DMS53 (cell line): ENCODE data around the gene RAB5IF.
"Not testable (repeated sequence)": the region's sequence is repeated elsewhere in the genome, so short reads cannot be mapped to it uniquely, and the experiment has no call there.

Source experiments
- DNase-seq: peaks from one replicate; lab custom pipeline; 2025; lab: John Stamatoyannopoulos, UW

The RAB5IF gene

DNA sequence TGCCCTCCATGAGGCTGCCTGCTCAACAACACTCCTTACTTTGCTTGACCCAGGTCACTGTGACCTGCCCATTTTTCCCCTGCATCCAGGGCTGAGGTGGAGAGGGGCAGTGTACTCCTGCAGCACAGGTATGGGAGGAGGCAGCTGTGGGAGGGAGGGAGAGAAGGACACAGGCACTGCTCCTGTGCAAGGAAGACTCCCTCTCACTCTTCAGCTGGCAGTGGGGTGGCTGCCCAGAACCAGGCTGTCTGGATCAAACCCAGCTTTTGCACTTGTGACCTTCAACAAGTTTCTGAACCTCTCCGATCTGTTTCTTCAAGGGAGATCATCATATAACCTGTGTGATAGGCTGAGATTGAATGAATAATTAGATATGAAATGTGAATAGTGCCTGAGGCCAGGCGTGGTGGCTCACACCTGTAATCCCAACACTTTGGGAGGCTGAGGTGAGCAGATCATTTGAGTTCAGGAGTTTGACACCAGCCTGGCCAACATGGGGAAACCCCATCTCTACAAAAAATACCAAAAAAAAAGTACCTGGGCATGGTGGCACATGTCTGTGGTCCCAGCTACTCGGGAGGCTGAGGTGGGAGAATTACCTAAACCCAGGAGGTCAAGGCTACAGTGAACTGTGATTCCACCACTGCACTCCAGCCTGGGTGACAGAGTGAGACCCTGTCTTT, 18.1 kb upstream of the RAB5IF start:
- no peak for DNase-seq

DNA sequence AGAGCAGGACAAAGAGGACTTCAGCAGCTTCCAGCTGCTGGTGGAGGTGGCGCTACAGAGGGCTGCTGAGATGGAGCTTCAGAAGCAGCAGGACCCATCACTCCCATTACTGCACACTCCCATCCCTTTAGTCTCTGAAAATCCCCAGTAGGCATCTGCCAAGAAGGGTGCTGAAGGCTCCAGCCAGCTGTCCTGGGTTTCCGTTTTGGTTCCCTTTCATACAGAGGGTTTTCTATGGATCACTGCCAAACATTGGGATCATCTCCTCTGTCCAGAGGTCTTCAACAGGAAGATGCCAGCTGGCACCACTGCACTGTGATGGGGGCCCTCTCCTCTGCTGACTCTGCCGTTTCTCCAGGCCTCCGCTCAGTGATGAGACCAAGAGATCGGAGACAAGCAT, 14.3 kb upstream of the RAB5IF start:
- DNase-seq = no peak

DNA sequence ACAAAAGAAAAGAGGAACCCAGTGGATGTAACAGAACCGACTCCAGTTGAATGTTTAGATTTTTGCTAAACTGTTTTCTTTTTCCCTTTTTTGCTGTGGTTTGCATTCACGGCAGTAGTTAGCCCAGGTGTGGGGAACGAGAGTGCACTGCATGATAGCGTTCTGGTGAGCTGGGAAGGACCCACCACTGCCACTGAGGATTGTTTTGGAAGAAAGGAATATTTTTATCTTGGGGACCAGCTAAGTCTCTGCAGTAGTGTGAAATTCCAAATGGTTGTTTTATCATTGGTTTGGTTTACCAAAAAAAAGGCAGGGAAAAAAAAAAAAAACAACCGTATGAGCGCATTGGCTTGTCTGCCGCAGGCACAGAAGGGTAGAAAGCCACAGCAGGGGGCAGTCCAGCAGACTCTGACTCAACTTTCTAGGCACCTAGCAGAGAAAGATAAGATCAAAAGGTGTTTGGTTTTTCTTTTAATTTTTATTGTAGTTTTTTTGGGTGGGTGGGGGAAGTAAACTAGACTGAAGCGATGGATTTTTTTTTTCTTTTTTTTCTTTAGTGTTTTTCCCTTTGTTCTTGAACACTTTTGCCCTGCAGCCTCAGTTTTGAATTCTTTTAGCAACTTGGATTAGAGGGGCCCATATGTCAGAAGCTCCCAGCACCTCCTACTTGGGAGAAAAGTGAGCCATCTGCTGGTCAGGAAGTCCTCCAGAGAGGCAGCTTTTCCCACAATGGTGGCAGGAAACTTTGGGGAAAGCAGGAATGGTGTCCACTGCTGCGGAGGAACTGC, 13.5 kb upstream of the RAB5IF start:
- peak; percentile 41 for DNase-seq

DNA sequence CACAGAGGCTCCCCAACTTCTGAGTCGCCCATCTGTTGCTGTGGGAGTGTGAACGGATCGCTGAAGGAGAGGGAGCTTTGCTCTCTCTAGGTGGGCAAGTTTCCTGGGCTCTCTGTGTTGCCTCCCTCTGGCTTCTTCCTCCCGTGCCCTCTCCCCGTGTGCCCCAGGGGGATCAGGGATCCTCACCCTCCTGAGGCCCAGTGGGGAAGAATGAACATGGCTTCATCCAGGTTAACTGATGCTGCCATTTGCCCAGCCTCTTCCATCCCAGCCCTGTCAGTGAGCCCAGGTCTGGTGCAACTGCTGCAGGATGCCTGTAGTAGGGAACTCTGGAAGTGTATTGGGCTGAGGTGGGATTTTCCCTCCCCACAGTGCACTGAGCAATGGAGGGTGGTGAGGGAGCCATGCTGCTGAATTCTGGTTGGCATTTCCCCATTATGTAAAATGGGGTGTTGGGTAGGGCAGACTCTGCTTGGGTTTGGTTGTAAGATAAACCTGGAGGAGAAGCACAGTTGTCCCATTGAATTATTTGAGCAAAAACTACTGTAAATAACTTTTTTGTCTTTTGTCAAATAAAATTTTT, 12.1 kb upstream of the RAB5IF start:
- no peak for DNase-seq

DNA sequence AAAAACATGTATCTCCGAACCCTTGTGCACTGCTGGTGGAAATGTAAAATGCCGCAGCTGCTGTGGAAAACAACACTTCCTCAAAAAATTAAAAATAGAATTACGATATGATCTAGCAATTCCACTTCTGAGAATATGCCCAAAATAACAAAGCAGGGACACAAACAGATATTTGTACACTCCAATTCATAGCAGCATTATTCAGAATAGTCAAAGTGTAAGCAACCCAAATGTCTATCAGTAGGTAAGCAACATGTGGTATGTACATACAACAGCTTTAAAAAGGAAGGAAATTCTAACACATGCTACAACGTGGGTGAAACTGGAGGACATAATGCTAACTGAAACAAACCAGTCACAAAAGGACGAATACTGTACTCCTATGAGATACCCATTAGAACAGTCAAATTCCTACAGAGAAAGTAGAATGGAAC, 5.7 kb upstream of the RAB5IF start:
- DNase-seq = no peak

DNA sequence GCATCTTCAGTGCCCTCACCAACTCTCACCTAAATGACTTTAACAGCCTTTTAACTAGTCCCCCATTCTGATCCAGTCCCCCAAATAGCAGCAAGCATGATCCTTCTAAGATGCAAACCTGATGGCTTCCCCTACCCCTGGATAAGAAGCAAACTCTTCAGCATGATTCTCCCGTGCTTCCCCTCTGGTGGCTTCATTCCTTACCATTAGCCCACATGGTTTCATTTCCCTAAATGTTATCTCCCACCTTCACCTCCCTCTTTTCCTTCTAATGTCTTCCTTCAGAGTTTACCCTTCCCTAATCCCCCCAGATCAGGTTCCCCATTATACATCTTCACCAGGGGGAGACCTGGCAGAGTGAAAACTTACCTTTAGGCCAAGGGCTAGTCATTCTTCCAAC, 4.0 kb upstream of the RAB5IF start:
- no peak for DNase-seq

DNA sequence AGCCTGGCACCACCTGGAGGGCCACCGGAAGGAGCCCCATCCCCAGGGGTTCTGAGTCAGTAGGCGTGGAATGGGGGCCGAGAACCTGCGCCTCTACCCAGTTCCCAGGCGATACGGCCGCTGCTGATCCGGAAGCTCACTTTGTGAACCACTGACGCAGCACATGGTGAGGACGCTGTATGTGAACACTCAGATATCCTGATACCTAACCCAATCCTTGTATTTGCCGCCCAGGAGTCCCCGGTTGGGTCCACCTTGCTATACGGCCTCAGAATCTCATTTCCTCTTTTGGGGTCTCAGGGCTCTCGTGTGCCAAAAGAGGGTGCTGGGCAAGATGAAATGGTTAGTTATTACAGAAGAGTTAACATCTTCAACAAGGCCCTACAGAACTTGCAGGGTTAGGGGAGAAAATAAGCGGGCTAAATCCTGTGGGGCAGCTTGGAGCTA, 604 bp upstream of the RAB5IF start:
- peak; percentile 92 for DNase-seq

DNA sequence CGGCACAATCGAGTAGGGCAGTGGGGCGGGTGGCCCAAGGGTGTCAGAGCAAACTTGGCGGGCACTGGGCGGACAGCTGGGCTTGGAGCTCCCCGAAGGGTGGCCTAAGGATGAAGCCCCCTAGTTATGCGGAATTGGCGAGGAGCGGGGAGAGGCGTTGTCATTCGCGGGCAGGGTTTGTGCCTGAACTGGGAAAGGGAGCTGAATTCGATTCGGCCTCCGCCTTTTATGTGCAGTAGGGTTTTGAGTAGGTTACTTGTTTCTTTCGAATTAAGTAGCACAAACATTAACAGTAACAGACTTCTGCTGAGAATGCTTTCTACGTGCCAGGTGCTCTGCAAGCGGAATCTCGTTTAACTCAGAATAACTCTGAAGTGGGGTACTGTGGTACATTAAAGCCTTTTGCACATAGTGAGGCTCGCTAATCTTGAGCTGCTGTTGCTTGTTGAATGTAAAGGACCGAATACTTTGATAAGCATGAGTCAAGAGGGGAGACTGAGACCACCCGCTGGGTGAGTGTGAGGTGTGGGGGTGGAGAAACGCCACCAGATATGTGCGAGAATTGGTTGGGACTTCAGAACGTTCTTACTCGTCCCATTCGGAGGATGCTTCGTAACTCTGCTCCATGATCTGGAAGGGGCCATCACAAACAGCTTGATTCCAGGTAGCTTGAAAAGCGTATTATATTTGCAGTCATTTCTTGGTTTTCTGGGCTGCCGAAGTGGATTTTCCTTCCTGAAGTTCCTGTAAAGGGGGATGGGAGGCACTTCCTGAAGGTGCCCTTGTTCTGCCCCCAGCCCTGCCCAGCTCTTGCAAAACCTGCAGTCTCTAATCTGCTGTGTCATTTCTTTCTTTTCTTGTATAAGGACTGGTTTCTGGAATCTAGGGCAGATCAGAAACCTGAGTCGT, 833 bp downstream of the RAB5IF start:
- peak; percentile 45 for DNase-seq

DNA sequence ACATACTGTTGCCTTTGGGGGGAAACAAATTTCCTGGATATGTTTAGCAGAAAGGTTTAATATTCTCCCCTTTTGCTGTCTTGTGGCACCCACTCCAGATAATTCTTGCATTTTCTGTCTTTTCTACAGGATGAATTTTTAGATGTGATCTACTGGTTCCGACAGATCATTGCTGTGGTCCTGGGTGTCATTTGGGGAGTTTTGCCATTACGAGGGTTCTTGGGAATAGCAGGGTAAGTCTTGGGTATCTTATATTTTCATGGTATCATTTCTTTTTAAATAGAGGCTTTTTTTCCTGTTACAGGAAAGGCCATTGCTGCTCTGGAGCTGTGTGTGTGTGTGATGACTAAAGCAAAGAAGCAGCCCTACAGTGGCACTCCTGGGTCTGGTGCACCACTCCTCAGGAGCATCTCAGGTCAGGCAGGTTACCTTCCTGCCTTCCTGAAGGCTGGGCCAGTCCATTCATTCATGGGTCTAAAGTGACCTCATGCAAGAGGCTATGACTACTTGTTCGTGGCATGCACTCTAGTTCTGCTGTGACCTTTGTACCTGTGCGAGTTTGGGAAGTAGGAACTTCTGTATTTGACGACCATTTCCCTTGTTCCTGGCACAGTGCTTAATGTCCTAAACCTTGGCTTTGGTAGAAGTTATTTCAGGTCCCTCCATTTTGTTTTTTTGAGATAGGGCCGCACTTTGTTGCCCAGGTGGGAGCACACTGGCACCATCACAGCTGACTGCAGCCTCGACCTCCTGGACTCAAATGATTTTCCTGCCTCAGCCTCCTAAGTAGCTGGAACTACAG, 2.2 kb downstream of the RAB5IF start:
- DNase-seq = peak; percentile 34

DNA sequence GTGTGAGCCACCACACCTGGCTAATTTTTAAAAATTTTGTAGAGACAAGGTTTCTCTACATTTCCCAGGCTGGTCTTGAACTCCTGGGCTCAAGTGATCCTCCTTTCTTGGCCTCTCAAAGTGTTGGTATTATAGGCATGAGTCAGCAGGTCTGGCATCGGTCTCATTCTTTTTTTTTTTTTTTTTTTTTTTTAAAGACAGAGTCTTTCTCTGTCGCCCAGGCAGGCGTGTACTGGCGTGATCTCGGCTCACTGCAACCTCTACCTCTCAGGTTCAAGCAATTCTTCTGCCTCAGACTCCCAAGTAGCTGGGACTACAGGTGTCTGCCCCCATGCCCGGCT, 2.8 kb downstream of the RAB5IF start:
- not testable (repeated sequence) for DNase-seq

DNA sequence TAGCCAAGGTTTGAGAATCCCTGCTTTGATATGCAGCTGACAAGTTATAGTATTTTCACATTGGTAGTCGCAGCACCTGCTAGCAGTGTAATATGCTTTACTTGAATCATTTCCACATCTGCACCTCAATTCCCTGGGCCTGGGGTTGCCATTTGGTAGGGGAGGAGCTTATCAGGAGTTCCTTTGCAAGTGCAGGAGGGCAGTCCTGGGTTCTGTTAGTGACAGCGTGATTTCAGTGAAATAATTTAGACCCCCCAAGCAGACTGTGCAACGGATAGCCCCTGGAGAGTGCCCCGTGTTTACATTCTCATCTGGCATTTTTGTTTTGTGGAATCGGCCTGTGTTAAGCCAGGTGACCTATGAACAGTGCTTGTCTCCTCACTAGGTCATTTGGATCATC, 6.0 kb downstream of the RAB5IF start:
- DNase-seq = no peak

DNA sequence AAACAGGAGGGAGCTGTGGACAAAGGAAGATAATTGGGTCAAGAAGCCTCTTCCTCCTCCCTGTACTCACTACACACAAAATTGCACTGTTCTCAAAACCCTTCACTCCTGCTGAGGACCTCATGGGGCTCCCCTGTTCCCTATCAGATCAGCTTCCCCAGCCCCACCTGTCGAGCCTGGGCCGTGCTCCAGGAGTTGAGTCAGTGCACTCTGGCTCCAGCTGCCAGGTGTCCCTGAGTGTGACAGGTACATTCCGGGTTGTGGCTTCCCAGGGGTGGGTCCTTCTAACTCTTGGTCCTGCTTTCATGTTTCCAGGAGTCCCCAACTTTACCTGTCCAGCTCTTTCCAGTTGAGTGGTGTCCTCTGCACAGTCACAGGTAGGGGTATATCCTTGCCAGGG, 8.4 kb downstream of the RAB5IF start:
- DNase-seq = peak; percentile 96

DNA sequence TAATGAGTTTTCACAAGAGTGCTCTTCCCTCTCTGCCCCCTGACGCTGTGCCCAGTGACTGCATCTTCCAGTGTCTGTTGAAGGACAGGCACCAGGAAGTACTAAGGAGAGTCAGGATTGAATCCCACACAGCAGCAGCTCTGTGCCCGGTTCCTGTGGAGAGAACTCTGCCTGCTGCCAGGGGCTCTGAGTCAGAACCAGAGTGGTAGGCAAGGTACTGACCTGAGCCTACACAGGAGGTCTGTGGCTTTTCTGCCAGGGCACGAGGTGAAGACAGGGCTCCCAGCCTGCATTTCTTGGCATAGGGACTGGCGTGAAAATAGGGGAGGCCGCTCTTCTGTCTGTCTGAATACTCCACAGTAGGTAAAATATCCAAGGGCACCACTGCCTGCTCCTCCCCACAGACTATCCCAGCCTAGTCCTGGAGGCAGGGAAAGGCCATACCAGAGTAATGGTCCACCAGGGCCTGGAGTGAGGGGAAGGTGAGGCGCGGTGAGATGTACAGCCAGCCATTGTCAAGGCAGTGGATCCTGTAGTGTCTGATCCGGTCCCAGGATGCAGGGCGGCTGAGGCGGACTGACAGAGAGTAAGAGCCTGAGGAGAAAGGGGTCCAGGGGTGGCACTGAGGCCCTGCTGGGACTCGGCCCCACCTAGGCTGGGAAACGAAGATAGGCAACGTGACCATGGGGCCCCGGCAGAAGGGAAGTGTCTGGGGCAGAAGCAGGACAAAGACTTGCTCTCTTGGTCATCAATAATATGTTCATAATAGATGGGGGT, 9.4 kb downstream of the RAB5IF start:
- peak; percentile 66 for DNase-seq

DNA sequence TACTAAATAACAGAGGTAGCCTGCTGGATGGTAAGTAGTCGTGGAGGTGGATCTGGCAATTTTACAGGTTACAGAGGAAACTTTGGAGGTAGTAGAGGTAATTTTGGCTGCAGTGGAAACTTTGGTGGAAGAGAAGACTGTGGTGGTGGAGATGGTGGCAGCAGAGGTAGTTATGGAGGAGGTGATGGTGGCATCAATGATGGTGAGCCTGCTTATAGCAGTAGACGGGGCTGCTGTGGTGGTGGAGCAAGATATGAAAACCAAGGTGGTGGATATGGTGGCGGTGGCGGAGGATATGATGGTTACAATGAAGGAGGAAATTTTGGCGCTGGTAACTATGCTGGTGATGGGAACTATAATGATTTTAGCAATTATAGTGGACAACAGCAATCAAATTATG, 15.3 kb downstream of the RAB5IF start:
- DNase-seq = no peak

DNA sequence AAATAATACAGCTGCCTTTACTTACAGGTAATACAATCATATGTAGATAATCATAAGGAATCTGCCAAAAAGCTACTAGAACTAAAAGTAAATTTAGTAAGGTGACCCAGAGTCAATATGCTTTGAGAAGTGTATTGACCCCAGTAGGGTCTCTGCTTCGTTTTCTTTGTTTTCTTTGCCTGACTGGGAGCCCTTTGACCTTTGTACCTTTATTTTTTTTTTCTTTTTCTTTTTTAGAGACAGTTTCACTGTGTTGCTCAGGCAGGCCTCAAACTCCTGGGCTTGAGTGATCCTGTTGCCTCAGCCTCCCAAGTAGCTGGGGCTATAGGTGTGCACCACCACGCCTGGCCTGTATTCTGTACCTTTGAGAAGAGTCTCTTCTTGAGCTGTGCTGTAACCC, 17.9 kb downstream of the RAB5IF start:
- peak; percentile 29 for DNase-seq

DNA sequence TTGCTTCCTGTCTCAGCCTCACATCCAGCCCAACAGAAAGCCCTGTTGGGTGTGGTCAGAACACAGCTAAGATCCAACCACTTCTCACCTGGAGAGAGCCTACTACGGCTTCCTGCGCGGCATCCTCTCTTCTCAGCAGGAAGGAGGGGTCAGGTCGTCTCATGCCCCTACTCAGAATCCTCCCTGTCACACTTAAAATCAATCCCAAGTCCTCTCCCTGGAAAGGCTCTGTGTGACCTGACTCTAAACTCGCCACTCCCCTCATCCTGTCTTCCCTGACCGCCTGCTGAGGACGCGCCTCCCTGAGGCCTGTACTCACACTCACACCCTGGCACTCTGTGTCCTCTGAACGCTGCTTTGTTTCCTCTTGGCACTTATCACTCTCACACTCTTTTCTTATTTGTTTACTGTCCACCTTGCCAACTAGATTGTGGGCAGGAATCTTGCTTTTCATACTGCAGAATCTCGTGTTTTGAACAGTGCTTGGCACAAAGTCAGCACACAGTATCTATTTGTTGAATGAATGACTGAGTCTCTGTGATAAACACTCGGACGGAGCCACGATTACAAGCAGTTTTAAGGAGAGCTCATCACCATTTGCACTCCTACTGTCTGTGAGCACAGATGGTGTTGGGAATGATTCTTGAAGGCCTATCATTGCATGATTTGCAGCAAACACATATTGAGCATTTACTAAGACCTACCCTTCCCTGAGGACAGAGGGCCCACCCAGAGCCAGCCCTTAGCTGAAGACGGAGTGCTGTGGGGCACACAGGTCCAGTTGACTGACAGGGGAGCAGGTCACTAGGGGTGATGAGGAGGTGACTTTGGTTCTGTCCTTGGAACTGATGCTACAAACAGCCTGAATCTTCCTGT, 18.7 kb downstream of the RAB5IF start:
- peak; percentile 90 for DNase-seq

DNA sequence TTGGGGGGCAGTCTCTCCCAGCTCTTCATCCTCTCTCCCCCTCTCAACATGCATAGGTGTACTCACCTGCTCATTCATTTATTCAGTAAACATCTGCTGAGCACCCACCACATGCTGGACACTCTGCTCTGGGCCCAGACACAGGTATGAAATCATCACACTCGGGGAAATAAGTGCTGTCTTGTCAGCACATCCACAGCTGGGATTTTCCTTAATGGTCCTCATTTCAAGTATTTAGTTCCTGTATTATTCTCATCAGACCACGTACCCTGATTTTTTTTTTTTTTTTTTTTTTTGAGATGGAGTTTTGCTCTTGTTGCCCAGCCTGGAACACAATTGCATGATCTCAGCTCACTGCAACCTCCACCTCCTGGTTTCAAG, 19.4 kb downstream of the RAB5IF start:
- DNase-seq = peak; percentile 91

DNA sequence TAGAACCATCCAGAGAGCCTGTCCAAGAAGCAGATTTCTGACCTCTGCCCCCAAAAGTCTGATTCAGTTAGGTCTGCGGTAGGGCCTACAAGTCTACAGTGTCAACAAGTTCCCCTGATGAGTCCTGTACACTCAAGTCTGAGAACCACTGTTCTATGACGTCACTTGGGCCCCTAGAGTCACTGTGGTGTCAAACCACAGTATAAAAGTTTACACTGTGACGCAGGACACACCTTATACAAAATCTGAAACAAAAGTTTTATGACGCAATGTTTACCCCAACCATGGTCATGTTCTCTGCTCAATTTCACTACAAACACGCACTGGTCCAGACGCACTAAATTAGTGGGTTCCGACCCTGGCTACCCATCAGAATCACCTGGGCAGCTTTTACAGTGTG, 22.5 kb downstream of the RAB5IF start:
- no peak for DNase-seq
